ENCODE data around the gene MCU.
A peak's percentile ranks its signal among the peaks of the same experiment; 100 is the strongest.
"Not testable (repeated sequence)": the region's sequence is repeated elsewhere in the genome, so short reads cannot be mapped to it uniquely, and the experiment has no call there.

Gene MCU

GRCh38 chr10:72744566-72744965, 52.6 kb downstream of the MCU start:
- peaks cover 22% of the 10 kb centered on the region for H3K4me1 ChIP-seq (ENCODE audit: control insufficient read depth, insufficient read depth, low read length)
- H3K9me3 ChIP-seq (ENCODE audit: control insufficient read depth, insufficient read depth, low read length), result no peaks in the 10 kb centered on the region
- peak overlapping the region; percentile 65 for H3K27ac ChIP-seq (ENCODE audit: low read depth, low read length)
- H3K9ac ChIP-seq (ENCODE audit: low read depth, low read length), result no peak overlapping the region
- H3K36me3 ChIP-seq (ENCODE audit: control insufficient read depth, insufficient read depth, low read length), result no peaks in the 10 kb centered on the region
- H3K4me3 ChIP-seq (ENCODE audit: low read depth, low read length), result no peak overlapping the region
- no peaks in the 10 kb centered on the region for H3K27me3 ChIP-seq (ENCODE audit: control insufficient read depth, insufficient read depth, low read length)

GRCh38 chr10:72746426-72747363, 54.8 kb downstream of the MCU start:
- Histone ChIP-seq H3K4me1 (ENCODE audit: control insufficient read depth, insufficient read depth, low read length) (peaks cover 15% of the 10 kb centered on the region; the same call in 1 of the 2 replicates), H3K9me3 (ENCODE audit: control insufficient read depth, insufficient read depth, low read length) (no peaks in the 10 kb centered on the region), H3K27ac (ENCODE audit: low read depth, low read length) (no peak overlapping the region), H3K4me3 (ENCODE audit: low read depth, low read length) (no peak overlapping the region), H3K9ac (ENCODE audit: low read depth, low read length) (no peak overlapping the region), H3K27me3 (ENCODE audit: control insufficient read depth, insufficient read depth, low read length) (no peaks in the 10 kb centered on the region), H3K36me3 (ENCODE audit: control insufficient read depth, insufficient read depth, low read length) (no peaks in the 10 kb centered on the region)

- Histone ChIP-seq H3K4me3 (ENCODE audit: low read depth, low read length) (no peak overlapping the region), H3K4me1 (ENCODE audit: control insufficient read depth, insufficient read depth, low read length) (peaks cover 19% of the 10 kb centered on the region), H3K27me3 (ENCODE audit: control insufficient read depth, insufficient read depth, low read length) (no peaks in the 10 kb centered on the region), H3K9me3 (ENCODE audit: control insufficient read depth, insufficient read depth, low read length) (no peaks in the 10 kb centered on the region), H3K36me3 (ENCODE audit: control insufficient read depth, insufficient read depth, low read length) (no peaks in the 10 kb centered on the region), H3K27ac (ENCODE audit: low read depth, low read length) (no peak overlapping the region), H3K9ac (ENCODE audit: low read depth, low read length) (no peak overlapping the region)
These were observed 55.6 kb downstream of the MCU start for GRCh38 chr10:72747521-72747920.

GRCh38 chr10:72753760-72754231, 61.9 kb downstream of the MCU start:
- Histone ChIP-seq H3K27me3 (ENCODE audit: control insufficient read depth, insufficient read depth, low read length) (no peaks in the 10 kb centered on the region), H3K9ac (ENCODE audit: low read depth, low read length) (no peak overlapping the region), H3K36me3 (ENCODE audit: control insufficient read depth, insufficient read depth, low read length) (no peaks in the 10 kb centered on the region), H3K4me1 (ENCODE audit: control insufficient read depth, insufficient read depth, low read length) (peaks cover 57% of the 10 kb centered on the region), H3K9me3 (ENCODE audit: control insufficient read depth, insufficient read depth, low read length) (no peaks in the 10 kb centered on the region), H3K27ac (ENCODE audit: low read depth, low read length) (peak overlapping the region; percentile 80), H3K4me3 (ENCODE audit: low read depth, low read length) (no peak overlapping the region)

GRCh38 chr10:72754275-72755032, 62.5 kb downstream of the MCU start:
- Histone ChIP-seq H3K9ac (ENCODE audit: low read depth, low read length) (no peak overlapping the region; the same call in 1 of the 2 replicates), H3K27me3 (ENCODE audit: control insufficient read depth, insufficient read depth, low read length) (no peaks in the 10 kb centered on the region), H3K36me3 (ENCODE audit: control insufficient read depth, insufficient read depth, low read length) (no peaks in the 10 kb centered on the region), H3K4me1 (ENCODE audit: control insufficient read depth, insufficient read depth, low read length) (peaks cover 61% of the 10 kb centered on the region), H3K4me3 (ENCODE audit: low read depth, low read length) (no peak overlapping the region), H3K27ac (ENCODE audit: low read depth, low read length) (peak overlapping the region; percentile 80), H3K9me3 (ENCODE audit: control insufficient read depth, insufficient read depth, low read length) (no peaks in the 10 kb centered on the region)

GRCh38 chr10:72756674-72757385, 64.9 kb downstream of the MCU start:
- no peaks in the 10 kb centered on the region for H3K9me3 ChIP-seq (ENCODE audit: control insufficient read depth, insufficient read depth, low read length)
- no peaks in the 10 kb centered on the region for H3K36me3 ChIP-seq (ENCODE audit: control insufficient read depth, insufficient read depth, low read length)
- H3K9ac ChIP-seq (ENCODE audit: low read depth, low read length), result peak overlapping the region; percentile 51
- peaks cover 67% of the 10 kb centered on the region for H3K4me1 ChIP-seq (ENCODE audit: control insufficient read depth, insufficient read depth, low read length)
- H3K4me3 ChIP-seq (ENCODE audit: low read depth, low read length), result peak overlapping the region; percentile 44
- peak overlapping the region; percentile 94 for H3K27ac ChIP-seq (ENCODE audit: low read depth, low read length)
- H3K27me3 ChIP-seq (ENCODE audit: control insufficient read depth, insufficient read depth, low read length), result no peaks in the 10 kb centered on the region

- Histone ChIP-seq H3K36me3 (ENCODE audit: control insufficient read depth, insufficient read depth, low read length) (no peaks in the 10 kb centered on the region), H3K9me3 (ENCODE audit: control insufficient read depth, insufficient read depth, low read length) (no peaks in the 10 kb centered on the region), H3K27me3 (ENCODE audit: control insufficient read depth, insufficient read depth, low read length) (no peaks in the 10 kb centered on the region), H3K9ac (ENCODE audit: low read depth, low read length) (peak overlapping the region; percentile 51; the same call in 1 of the 2 replicates), H3K4me3 (ENCODE audit: low read depth, low read length) (peak overlapping the region; percentile 44; the same call in 1 of the 2 replicates), H3K4me1 (ENCODE audit: control insufficient read depth, insufficient read depth, low read length) (peaks cover 66% of the 10 kb centered on the region), H3K27ac (ENCODE audit: low read depth, low read length) (peak overlapping the region; percentile 94)
These were observed 65.8 kb downstream of the MCU start for GRCh38 chr10:72757732-72758131.

GRCh38 chr10:72758930-72759329, 67.0 kb downstream of the MCU start:
- not testable (repeated sequence) for H3K27me3 ChIP-seq (ENCODE audit: control insufficient read depth, insufficient read depth, low read length)

GRCh38 chr10:72759584-72759983, 67.6 kb downstream of the MCU start:
- no peaks in the 10 kb centered on the region for H3K36me3 ChIP-seq (ENCODE audit: control insufficient read depth, insufficient read depth, low read length)
- peak overlapping the region; percentile 7 for H3K27ac ChIP-seq (ENCODE audit: low read depth, low read length)
- H3K27me3 ChIP-seq (ENCODE audit: control insufficient read depth, insufficient read depth, low read length), result no peaks in the 10 kb centered on the region
- peaks cover 66% of the 10 kb centered on the region for H3K4me1 ChIP-seq (ENCODE audit: control insufficient read depth, insufficient read depth, low read length)
- no peak overlapping the region for H3K4me3 ChIP-seq (ENCODE audit: low read depth, low read length)
- no peaks in the 10 kb centered on the region for H3K9me3 ChIP-seq (ENCODE audit: control insufficient read depth, insufficient read depth, low read length)
- H3K9ac ChIP-seq (ENCODE audit: low read depth, low read length), result no peak overlapping the region

More at GRCh38 chr10:72758930-72759329, 67.0 kb downstream of the MCU start:
- not testable (repeated sequence) for H3K9me3 ChIP-seq (ENCODE audit: control insufficient read depth, insufficient read depth, low read length); H3K27ac ChIP-seq (ENCODE audit: low read depth, low read length); H3K36me3 ChIP-seq (ENCODE audit: control insufficient read depth, insufficient read depth, low read length); H3K9ac ChIP-seq (ENCODE audit: low read depth, low read length); H3K4me3 ChIP-seq (ENCODE audit: low read depth, low read length)
- peaks cover 68% of the 10 kb centered on the region for H3K4me1 ChIP-seq (ENCODE audit: control insufficient read depth, insufficient read depth, low read length)

- H3K9ac ChIP-seq (ENCODE audit: low read depth, low read length), result no peak overlapping the region
- no peaks in the 10 kb centered on the region for H3K27me3 ChIP-seq (ENCODE audit: control insufficient read depth, insufficient read depth, low read length)
- no peak overlapping the region for H3K4me3 ChIP-seq (ENCODE audit: low read depth, low read length)
- no peak overlapping the region for H3K27ac ChIP-seq (ENCODE audit: low read depth, low read length)
- H3K36me3 ChIP-seq (ENCODE audit: control insufficient read depth, insufficient read depth, low read length), result no peaks in the 10 kb centered on the region
- H3K9me3 ChIP-seq (ENCODE audit: control insufficient read depth, insufficient read depth, low read length), result no peaks in the 10 kb centered on the region
- H3K4me1 ChIP-seq (ENCODE audit: control insufficient read depth, insufficient read depth, low read length), result peaks cover 55% of the 10 kb centered on the region
These were observed 69.6 kb downstream of the MCU start for GRCh38 chr10:72761498-72761897.

Data from HUES48 (cell line).